Measurements from ENCODE around the gene SLC35F2.
"Not testable (repeated sequence)": the region's sequence is repeated elsewhere in the genome, so short reads cannot be mapped to it uniquely, and the experiment has no call there.

The SLC35F2 gene

GRCh38 chr11:107780775-107781174, 77.8 kb downstream of the SLC35F2 start:
- no peak for DNase-seq

GRCh38 chr11:107780136-107780535, 78.5 kb downstream of the SLC35F2 start:
- DNase-seq: no peak

GRCh38 chr11:107778839-107779517, 79.6 kb downstream of the SLC35F2 start:
- no peak for DNase-seq

- DNase-seq: no peak
Observed at GRCh38 chr11:107777110-107777509, 81.5 kb downstream of the SLC35F2 start.

GRCh38 chr11:107776062-107776461, 82.5 kb downstream of the SLC35F2 start:
- DNase-seq: no peak

- no peak for DNase-seq
Observed at GRCh38 chr11:107770551-107770951, 88.0 kb downstream of the SLC35F2 start.

GRCh38 chr11:107769189-107769588, 89.4 kb downstream of the SLC35F2 start:
- no peak for DNase-seq

- DNase-seq: not testable (repeated sequence)
Observed at GRCh38 chr11:107758719-107759355, 99.8 kb downstream of the SLC35F2 start.

GRCh38 chr11:107757661-107758060, 100.9 kb downstream of the SLC35F2 start:
- no peak for DNase-seq

- no peak for DNase-seq
Observed at GRCh38 chr11:107756553-107756952, 102.0 kb downstream of the SLC35F2 start.

GRCh38 chr11:107752949-107753822, 105.4 kb downstream of the SLC35F2 start:
- DNase-seq: no peak

- no peak for DNase-seq
Observed at GRCh38 chr11:107752508-107752907, 106.1 kb downstream of the SLC35F2 start.

- DNase-seq: no peak
Observed at GRCh38 chr11:107751082-107751481, 107.5 kb downstream of the SLC35F2 start.

GRCh38 chr11:107750313-107750712, 108.3 kb downstream of the SLC35F2 start:
- no peak for DNase-seq

- DNase-seq: no peak
Observed at GRCh38 chr11:107747622-107748021, 111.0 kb downstream of the SLC35F2 start.

GRCh38 chr11:107744736-107745135, 113.9 kb downstream of the SLC35F2 start:
- no peak for DNase-seq

GRCh38 chr11:107743191-107743590, 115.4 kb downstream of the SLC35F2 start:
- DNase-seq: no peak

GRCh38 chr11:107741044-107741823, 117.4 kb downstream of the SLC35F2 start:
- no peak for DNase-seq

Measured in stimulated activated CD8-positive, alpha-beta memory T cell treated with anti-CD3 and anti-CD28 coated beads, Interleukin-4, amount 100 ng/mL, for 48 hours (primary cell).